ENCODE data around the gene ATP8A1.
A peak's percentile ranks its signal among the peaks of the same experiment; 100 is the strongest.

ATP8A1 gene

GRCh38 chr4:42610941-42611340, 46.0 kb downstream of the ATP8A1 start:
- Histone ChIP-seq H4K20me1 (ENCODE audit: control insufficient read depth, insufficient read depth, low read depth, low read length) (no peaks in the 10 kb centered on the region), H3K9me2 (replicated peaks; ENCODE audit: control insufficient read depth, low read length) (no peaks in the 10 kb centered on the region), H3K4me3 (ENCODE audit: low read length) (no peak overlapping the region), H3K36me3 (ENCODE audit: control insufficient read depth, low read length) (peaks cover 79% of the 10 kb centered on the region), H3K27ac (ENCODE audit: low read depth, low read length) (no peak overlapping the region), H3K4me1 (ENCODE audit: control insufficient read depth, low read length) (peaks cover 10% of the 10 kb centered on the region), H3K79me2 (ENCODE audit: control insufficient read depth, low read length) (no peaks in the 10 kb centered on the region), H3K4me2 (ENCODE audit: low read length) (peak overlapping the region; percentile 9; the same call in 1 of the 2 replicates), H3F3A (ENCODE audit: control insufficient read depth, insufficient read depth) (no peaks in the 10 kb centered on the region), H3K9me3 (ENCODE audit: control insufficient read depth, insufficient read depth, low read length) (no peaks in the 10 kb centered on the region), H3K27me3 (ENCODE audit: control insufficient read depth, low read length) (no peaks in the 10 kb centered on the region)
- TF ChIP-seq EZH2phosphoT487 (IDR thresholded peaks at IDR 0.05; ENCODE audit: borderline replicate concordance, low read length) (no peak), CTCF (IDR thresholded peaks at IDR 0.05; ENCODE audit: low read depth, low read length, poor library complexity, severe bottlenecking) (no peak)

- no peaks in the 10 kb centered on the region for H3K27me3 ChIP-seq (ENCODE audit: control insufficient read depth, low read length)
- no peaks in the 10 kb centered on the region for H4K20me1 ChIP-seq (ENCODE audit: control insufficient read depth, insufficient read depth, low read depth, low read length)
- no peaks in the 10 kb centered on the region for H3K79me2 ChIP-seq (ENCODE audit: control insufficient read depth, low read length)
- no peak for TF ChIP-seq CTCF (IDR thresholded peaks at IDR 0.05; ENCODE audit: low read depth, low read length, poor library complexity, severe bottlenecking)
- TF ChIP-seq EZH2phosphoT487 (IDR thresholded peaks at IDR 0.05; ENCODE audit: borderline replicate concordance, low read length): no peak
- no peak overlapping the region for H3K27ac ChIP-seq (ENCODE audit: low read depth, low read length)
- no peaks in the 10 kb centered on the region for H3K9me3 ChIP-seq (ENCODE audit: control insufficient read depth, insufficient read depth, low read length)
- H3K4me3 ChIP-seq (ENCODE audit: low read length): no peak overlapping the region
- H3F3A ChIP-seq (ENCODE audit: control insufficient read depth, insufficient read depth): no peaks in the 10 kb centered on the region
- peaks cover 77% of the 10 kb centered on the region for H3K36me3 ChIP-seq (ENCODE audit: control insufficient read depth, low read length)
- H3K9me2 ChIP-seq (replicated peaks; ENCODE audit: control insufficient read depth, low read length): no peaks in the 10 kb centered on the region
- H3K4me1 ChIP-seq (ENCODE audit: control insufficient read depth, low read length): peaks cover 10% of the 10 kb centered on the region
- H3K4me2 ChIP-seq (ENCODE audit: low read length): no peak overlapping the region
Measured at GRCh38 chr4:42609051-42609450, 47.9 kb downstream of the ATP8A1 start.

- H3K27me3 ChIP-seq (ENCODE audit: control insufficient read depth, low read length): no peaks in the 10 kb centered on the region
- peaks cover 75% of the 10 kb centered on the region for H3K36me3 ChIP-seq (ENCODE audit: control insufficient read depth, low read length)
- H3K9me2 ChIP-seq (replicated peaks; ENCODE audit: control insufficient read depth, low read length): no peaks in the 10 kb centered on the region
- H3K9me3 ChIP-seq (ENCODE audit: control insufficient read depth, insufficient read depth, low read length): no peaks in the 10 kb centered on the region
- no peak overlapping the region for H3K4me3 ChIP-seq (ENCODE audit: low read length)
- H3K27ac ChIP-seq (ENCODE audit: low read depth, low read length): no peak overlapping the region
- peaks cover 10% of the 10 kb centered on the region for H3K4me1 ChIP-seq (ENCODE audit: control insufficient read depth, low read length)
- H3K4me2 ChIP-seq (ENCODE audit: low read length): no peak overlapping the region
- TF ChIP-seq EZH2phosphoT487 (IDR thresholded peaks at IDR 0.05; ENCODE audit: borderline replicate concordance, low read length) (no peak), CTCF (IDR thresholded peaks at IDR 0.05; ENCODE audit: low read depth, low read length, poor library complexity, severe bottlenecking) (no peak)
- no peaks in the 10 kb centered on the region for H4K20me1 ChIP-seq (ENCODE audit: control insufficient read depth, insufficient read depth, low read depth, low read length)
- no peaks in the 10 kb centered on the region for H3F3A ChIP-seq (ENCODE audit: control insufficient read depth, insufficient read depth)
- H3K79me2 ChIP-seq (ENCODE audit: control insufficient read depth, low read length): no peaks in the 10 kb centered on the region
Measured at GRCh38 chr4:42608551-42608950, 48.4 kb downstream of the ATP8A1 start.
